OCI-LY1 (cell line): ENCODE measurements around the gene RANGAP1.

Experiments used
- H2AFZ ChIP-seq: fragments of 200-600 bp; sonication (generic), shearing (Covaris generic); 2 replicates; pipeline ENCODE4 v1.6.0; 2014; ENCODE audit warnings: antibody characterized with exemption, mild to moderate bottlenecking, low read length
- H3F3A ChIP-seq: fragments of 200-600 bp; sonication (generic), shearing (Covaris generic); 2 replicates; pipeline ENCODE4 v1.6.0; 2014; ENCODE audit warnings: mild to moderate bottlenecking, antibody characterized with exemption, low read length, moderate library complexity; ENCODE audit not compliant: insufficient read depth
- H3K27ac ChIP-seq: fragments of 200-600 bp; sonication (generic); 2 replicates; pipeline ENCODE4 v1.5.1; 2014; ENCODE audit warnings: low read length, mixed run types, mild to moderate bottlenecking, low read depth; ENCODE audit not compliant: poor library complexity, severe bottlenecking
- H3K27me3 ChIP-seq: fragments of 200-600 bp; sonication (generic); 2 replicates; pipeline ENCODE4 v1.6.0; 2014; ENCODE audit warnings: antibody characterized with exemption, mild to moderate bottlenecking, low read length, moderate library complexity; ENCODE audit not compliant: insufficient read depth
- H3K36me3 ChIP-seq: fragments of 200-600 bp; sonication (generic); 2 replicates; pipeline ENCODE4 v1.6.1; 2014; ENCODE audit warnings: mild to moderate bottlenecking, antibody characterized with exemption, low read length, moderate library complexity, mixed read lengths; ENCODE audit not compliant: insufficient read depth
- H3K4me1 ChIP-seq: fragments of 200-600 bp; sonication (generic); 2 replicates; pipeline ENCODE4 v1.5.1; 2014; ENCODE audit warnings: mild to moderate bottlenecking, low read length, moderate library complexity; ENCODE audit not compliant: insufficient read depth, severe bottlenecking
- H3K4me2 ChIP-seq: fragments of 200-600 bp; sonication (generic), shearing (Covaris generic); 2 replicates; pipeline ENCODE4 v1.6.1; 2014; ENCODE audit warnings: low read length
- H3K4me3 ChIP-seq: fragments of 200-600 bp; sonication (generic); 2 replicates; pipeline ENCODE4 v1.5.1; 2014; ENCODE audit warnings: low read length, low read depth, mild to moderate bottlenecking, mixed read lengths; ENCODE audit not compliant: poor library complexity, severe bottlenecking
- H3K79me2 ChIP-seq: fragments of 200-600 bp; shearing (Covaris generic); 2 replicates; pipeline ENCODE4 v1.6.1; 2016; ENCODE audit warnings: mixed run types, low read length, mixed read lengths; ENCODE audit not compliant: insufficient read depth
- H3K9ac ChIP-seq: fragments of 200-600 bp; sonication (generic), shearing (Covaris generic); 2 replicates; pipeline ENCODE4 v1.6.1; 2014; ENCODE audit warnings: mild to moderate bottlenecking, low read length, mixed read lengths
- H3K9me2 ChIP-seq: fragments of 200-600 bp; sonication (generic), shearing (Covaris generic); 2 replicates; pipeline ENCODE4 v1.6.1; 2014; ENCODE audit warnings: low read depth, mild to moderate bottlenecking, low read length, mixed read lengths
- H3K9me3 ChIP-seq: fragments of 200-600 bp; shearing (Covaris generic); 2 replicates; pipeline ENCODE4 v1.6.1; 2014; ENCODE audit warnings: low read length, mixed read lengths
- H4K20me1 ChIP-seq: fragments of 200-600 bp; sonication (generic), shearing (Covaris generic); 2 replicates; pipeline ENCODE4 v1.6.0; 2016; ENCODE audit warnings: mild to moderate bottlenecking, low read length; ENCODE audit not compliant: insufficient read depth
- CTCF ChIP-seq: fragments of 200-600 bp; sonication (generic), shearing (Covaris generic); IDR thresholded peaks from 2 replicates; pipeline ENCODE4 v1.5.1; 2017; ENCODE audit warnings: mild to moderate bottlenecking, antibody characterized with exemption, low read length, moderate library complexity, mixed read lengths
- EZH2 ChIP-seq: fragments of 200-600 bp; sonication (generic), shearing (Covaris generic); IDR thresholded peaks from 2 replicates; pipeline ENCODE4 v1.8.0; 2017; ENCODE audit warnings: borderline replicate concordance, mixed run types, mild to moderate bottlenecking, antibody characterized with exemption, low read length, moderate library complexity, mixed read lengths

RANGAP1 gene

GRCh38 chr22:41264408-41264941 lies 21.5 kb downstream of the RANGAP1 start:
- Histone ChIP-seq H3F3A (no peaks in the 10 kb centered on the region), H3K4me3 (no peak overlapping the region), H3K4me2 (no peak overlapping the region), H3K9ac (no peak overlapping the region), H4K20me1 (no peaks in the 10 kb centered on the region), H3K4me1 (no peaks in the 10 kb centered on the region), H3K9me2 (no peaks in the 10 kb centered on the region), H3K27me3 (no peaks in the 10 kb centered on the region), H3K9me3 (no peaks in the 10 kb centered on the region), H3K27ac (no peak overlapping the region), H3K79me2 (no peaks in the 10 kb centered on the region), H3K36me3 (peaks cover 96% of the 10 kb centered on the region), H2AFZ (no peak overlapping the region)
- no peak for TF ChIP-seq CTCF
- TF ChIP-seq EZH2: no peak

DNA sequence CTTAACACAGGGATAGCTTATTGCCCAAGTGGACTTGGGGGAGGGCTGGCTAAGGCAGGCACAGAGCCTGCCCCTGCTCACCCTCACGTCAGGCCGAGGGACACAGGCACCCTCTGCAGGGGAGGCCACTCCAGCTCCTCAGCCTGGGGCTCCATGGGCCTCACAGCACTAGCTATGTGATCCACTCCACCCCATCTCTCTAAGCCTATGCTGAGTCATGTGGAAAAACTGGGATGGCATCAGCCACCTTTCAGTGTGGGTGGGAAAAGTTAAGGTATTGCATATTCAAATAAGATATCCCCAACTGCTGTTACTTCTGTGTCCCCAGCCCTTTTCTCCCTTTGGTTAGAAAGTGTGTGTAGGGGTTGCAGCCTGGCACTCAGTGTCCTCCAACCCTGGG lies 22.3 kb downstream of the RANGAP1 start:
- no peaks in the 10 kb centered on the region for H3F3A ChIP-seq
- no peak overlapping the region for H3K27ac ChIP-seq
- no peak overlapping the region for H3K4me2 ChIP-seq
- no peaks in the 10 kb centered on the region for H4K20me1 ChIP-seq
- H3K27me3 ChIP-seq: no peaks in the 10 kb centered on the region
- H3K36me3 ChIP-seq: peaks cover 96% of the 10 kb centered on the region
- H3K9me3 ChIP-seq: no peaks in the 10 kb centered on the region
- H2AFZ ChIP-seq: no peak overlapping the region
- no peak overlapping the region for H3K4me3 ChIP-seq
- no peaks in the 10 kb centered on the region for H3K9me2 ChIP-seq
- H3K9ac ChIP-seq: no peak overlapping the region
- no peaks in the 10 kb centered on the region for H3K79me2 ChIP-seq
- TF ChIP-seq EZH2: no peak
- no peak for TF ChIP-seq CTCF
- no peaks in the 10 kb centered on the region for H3K4me1 ChIP-seq

- Histone ChIP-seq H4K20me1 (no peaks in the 10 kb centered on the region), H3K9me2 (no peaks in the 10 kb centered on the region), H3F3A (no peaks in the 10 kb centered on the region), H3K9ac (no peak overlapping the region), H3K9me3 (no peaks in the 10 kb centered on the region), H3K4me3 (no peak overlapping the region), H3K36me3 (peaks cover 96% of the 10 kb centered on the region), H3K27ac (no peak overlapping the region), H3K4me1 (no peaks in the 10 kb centered on the region), H3K4me2 (no peak overlapping the region), H3K79me2 (no peaks in the 10 kb centered on the region), H2AFZ (no peak overlapping the region), H3K27me3 (no peaks in the 10 kb centered on the region)
- no peak for TF ChIP-seq CTCF
- no peak for TF ChIP-seq EZH2
These were observed 23.7 kb downstream of the RANGAP1 start for GRCh38 chr22:41262250-41262765.
